ENCODE measurements around the gene FAM217A. TPM values are rescaled to one million over a fixed set of nuclear protein-coding genes. Genes with fewer than 3 reads are reported as not detected.

FAM217A gene
- total and polyA plus RNA-seq, 7 donors: 0.03 TPM; not detected in 6

DNA sequence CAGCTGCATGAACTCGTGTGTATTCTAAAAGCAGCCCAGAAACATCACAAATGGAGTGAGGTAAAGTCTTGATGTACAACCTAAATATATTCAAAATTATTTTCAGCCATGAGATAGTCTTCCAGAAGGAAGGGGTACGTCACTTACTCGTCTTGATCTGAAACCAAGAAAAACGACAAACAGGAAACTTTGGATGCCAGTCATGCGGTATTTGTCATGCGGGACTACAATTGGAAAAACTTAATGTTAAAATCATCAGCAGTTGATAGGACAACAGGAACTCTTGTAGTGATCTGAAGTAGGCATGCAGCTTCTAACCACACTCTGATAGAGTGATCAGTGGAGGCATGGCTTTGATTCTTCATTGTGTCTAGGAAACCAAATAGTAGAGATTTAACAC lies 29.7 kb downstream of the FAM217A start:
- peaks cover 18 to 97% (median 54%) of the 10 kb centered on the region in 4 donors for H3K36me3 ChIP-seq

DNA sequence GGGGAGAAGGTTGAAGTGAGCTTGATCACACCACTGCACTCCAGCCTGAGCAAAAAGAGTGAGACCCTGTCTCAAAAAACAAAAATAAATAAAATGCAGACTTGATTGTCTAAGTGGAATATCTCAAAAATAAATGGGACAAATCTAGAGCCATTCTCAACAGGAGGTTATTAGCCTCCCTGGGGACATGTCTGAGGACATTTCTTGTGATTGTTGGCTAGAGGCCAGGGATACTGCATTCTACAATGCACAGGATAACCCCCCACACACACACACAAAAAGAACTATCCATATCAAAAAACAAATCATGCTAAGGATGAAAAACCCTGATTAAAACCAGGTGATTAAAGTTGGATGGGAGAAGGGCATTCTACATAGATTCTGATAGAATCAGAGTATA lies 37.5 kb downstream of the FAM217A start:
- intact Hi-C loops (cut with DNase I): no loop called here
- TF ChIP-seq, protein P1, sequence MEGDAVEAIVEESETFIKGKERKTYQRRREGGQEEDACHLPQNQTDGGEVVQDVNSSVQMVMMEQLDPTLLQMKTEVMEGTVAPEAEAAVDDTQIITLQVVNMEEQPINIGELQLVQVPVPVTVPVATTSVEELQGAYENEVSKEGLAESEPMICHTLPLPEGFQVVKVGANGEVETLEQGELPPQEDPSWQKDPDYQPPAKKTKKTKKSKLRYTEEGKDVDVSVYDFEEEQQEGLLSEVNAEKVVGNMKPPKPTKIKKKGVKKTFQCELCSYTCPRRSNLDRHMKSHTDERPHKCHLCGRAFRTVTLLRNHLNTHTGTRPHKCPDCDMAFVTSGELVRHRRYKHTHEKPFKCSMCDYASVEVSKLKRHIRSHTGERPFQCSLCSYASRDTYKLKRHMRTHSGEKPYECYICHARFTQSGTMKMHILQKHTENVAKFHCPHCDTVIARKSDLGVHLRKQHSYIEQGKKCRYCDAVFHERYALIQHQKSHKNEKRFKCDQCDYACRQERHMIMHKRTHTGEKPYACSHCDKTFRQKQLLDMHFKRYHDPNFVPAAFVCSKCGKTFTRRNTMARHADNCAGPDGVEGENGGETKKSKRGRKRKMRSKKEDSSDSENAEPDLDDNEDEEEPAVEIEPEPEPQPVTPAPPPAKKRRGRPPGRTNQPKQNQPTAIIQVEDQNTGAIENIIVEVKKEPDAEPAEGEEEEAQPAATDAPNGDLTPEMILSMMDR (IDR thresholded peaks at IDR 0.05): no peak
- TF ChIP-seq EP300 (IDR thresholded peaks at IDR 0.05): no peak
- TF ChIP-seq POLR2AphosphoS5 (IDR thresholded peaks at IDR 0.05): no peak
- TF ChIP-seq POLR2A (IDR thresholded peaks at IDR 0.05): no peak
- H3K4me3 ChIP-seq: no peak overlapping the region
- no peak for DNase-seq
- peaks cover 19 to 96% (median 37%) of the 10 kb centered on the region in 4 donors for H3K36me3 ChIP-seq
- H3K9me3 ChIP-seq: no peaks in the 10 kb centered on the region
- H3K4me1 ChIP-seq: peaks cover 0 to 3% (median under 1%) of the 10 kb centered on the region in 4 donors
- no peak overlapping the region for H3K27ac ChIP-seq
- H3K27me3 ChIP-seq: no peaks in the 10 kb centered on the region

More for the DNA sequence above, 29.7 kb downstream of the FAM217A start:
- TF ChIP-seq POLR2AphosphoS5 (IDR thresholded peaks at IDR 0.05): no peak
- TF ChIP-seq EP300 (IDR thresholded peaks at IDR 0.05): no peak
- no peak for TF ChIP-seq POLR2A (IDR thresholded peaks at IDR 0.05)
- TF ChIP-seq, protein P1 (IDR thresholded peaks at IDR 0.05): no peak
- no peaks in the 10 kb centered on the region for H3K9me3 ChIP-seq
- WGBS, 2 donors: 93 to 95% methylated on average over 6 of the region's 6 CpGs
- H3K4me3 ChIP-seq: no peak overlapping the region
- intact Hi-C loops (cut with DNase I): no loop called here
- H3K27ac ChIP-seq: no peak overlapping the region
- no peak for DNase-seq
- H3K4me1 ChIP-seq: no peaks in the 10 kb centered on the region
- H3K27me3 ChIP-seq: no peaks in the 10 kb centered on the region

DNA sequence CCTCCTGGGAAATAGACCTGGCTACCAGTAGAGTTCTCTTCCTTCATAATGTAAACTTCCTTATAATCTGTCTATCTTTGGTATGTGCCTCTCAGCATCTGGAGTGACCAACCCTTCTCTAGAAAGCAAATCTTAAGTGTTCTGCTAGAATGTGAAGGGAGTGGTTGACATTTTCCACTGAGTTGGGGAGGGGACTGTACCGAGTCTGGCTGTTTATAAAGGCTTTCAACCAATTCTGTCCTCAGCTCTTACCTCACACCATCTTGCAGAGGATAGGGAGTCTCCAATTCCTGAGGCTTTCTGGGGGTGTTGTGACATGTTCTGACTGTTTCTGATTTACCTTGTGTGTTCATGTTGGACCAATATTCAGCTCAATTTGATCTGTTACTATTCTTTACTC lies 39.6 kb downstream of the FAM217A start:
- no peaks in the 10 kb centered on the region for H3K9me3 ChIP-seq
- no peak overlapping the region for H3K4me3 ChIP-seq
- H3K36me3 ChIP-seq: peaks cover 19 to 80% (median 37%) of the 10 kb centered on the region in 4 donors
- DNase-seq: no peak
- H3K27ac ChIP-seq: no peak overlapping the region
- H3K4me1 ChIP-seq: peaks cover 0 to 13% (median 4%) of the 10 kb centered on the region in 4 donors
- 64 to 74% methylated on average over 1 of the region's 1 CpG for whole genome bisulfite sequencing, 2 donors
- intact Hi-C loops (cut with DNase I): no loop called here
- no peak for TF ChIP-seq EP300 (IDR thresholded peaks at IDR 0.05)
- TF ChIP-seq POLR2AphosphoS5 (IDR thresholded peaks at IDR 0.05): no peak
- no peaks in the 10 kb centered on the region for H3K27me3 ChIP-seq

DNA sequence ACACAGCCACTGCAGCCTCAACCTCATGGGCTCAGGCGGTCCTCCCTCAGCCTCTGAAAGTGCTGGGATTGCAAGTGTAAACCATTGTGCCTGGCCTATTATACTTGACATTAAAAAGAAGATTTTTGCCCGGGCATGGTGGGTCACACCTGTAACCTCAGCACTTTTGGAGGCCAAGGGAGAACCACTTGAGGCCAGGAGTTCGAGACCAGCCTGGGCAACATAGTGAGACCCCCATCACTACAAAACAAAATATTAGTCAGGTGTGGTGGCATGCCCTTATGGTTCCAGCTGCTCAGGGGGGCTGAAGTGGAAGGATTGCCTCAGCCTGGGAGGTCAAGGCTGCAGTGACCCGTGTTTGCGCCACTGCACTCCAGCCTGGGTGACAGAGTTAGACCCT lies 42.4 kb downstream of the FAM217A start:
- Histone ChIP-seq H3K27ac (no peak overlapping the region), H3K4me3 (no peak overlapping the region), H3K36me3 (peaks cover 12 to 55% (median 27%) of the 10 kb centered on the region in 4 donors), H3K4me1 (peaks cover 0 to 32% (median 21%) of the 10 kb centered on the region in 4 donors), H3K9me3 (no peaks in the 10 kb centered on the region), H3K27me3 (no peaks in the 10 kb centered on the region)
- intact Hi-C loops (cut with DNase I): no loop called here
- no peak for DNase-seq
- TF ChIP-seq, protein P1 (IDR thresholded peaks at IDR 0.05): no peak
- TF ChIP-seq POLR2A (IDR thresholded peaks at IDR 0.05) (no peak), POLR2AphosphoS5 (IDR thresholded peaks at IDR 0.05) (no peak), EP300 (IDR thresholded peaks at IDR 0.05) (no peak)
- WGBS, 2 donors: 93 to 96% methylated on average over 5 of the region's 5 CpGs

DNA sequence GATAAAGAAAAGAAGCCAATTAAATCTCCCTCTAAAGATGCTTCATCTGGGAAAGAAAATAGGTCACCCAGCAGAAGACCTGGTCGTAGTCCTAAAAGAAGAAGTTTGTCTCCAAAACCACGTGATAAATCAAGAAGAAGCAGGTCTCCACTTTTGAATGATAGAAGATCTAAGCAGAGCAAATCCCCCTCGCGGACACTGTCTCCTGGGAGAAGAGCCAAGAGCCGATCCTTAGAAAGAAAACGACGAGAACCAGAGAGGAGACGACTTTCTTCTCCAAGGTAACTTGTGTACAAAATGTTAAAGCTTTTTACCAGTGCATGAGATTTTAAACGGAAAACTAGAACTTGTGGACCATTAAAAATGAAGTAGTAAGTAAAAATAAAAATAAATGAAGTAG lies 46.5 kb downstream of the FAM217A start:
- WGBS, 2 donors: 78% methylated on average over 9 of the region's 9 CpGs
- no peak for TF ChIP-seq POLR2A (IDR thresholded peaks at IDR 0.05)
- TF ChIP-seq, protein P1 (IDR thresholded peaks at IDR 0.05): no peak
- TF ChIP-seq POLR2AphosphoS5 (IDR thresholded peaks at IDR 0.05): no peak
- TF ChIP-seq EP300 (IDR thresholded peaks at IDR 0.05): no peak
- H3K36me3 ChIP-seq: peaks cover 0 to 17% (median 0%) of the 10 kb centered on the region in 4 donors
- peaks cover 0 to 41% (median 32%) of the 10 kb centered on the region in 4 donors for H3K4me1 ChIP-seq
- no peak overlapping the region for H3K27ac ChIP-seq
- H3K27me3 ChIP-seq: no peaks in the 10 kb centered on the region
- no peaks in the 10 kb centered on the region for H3K9me3 ChIP-seq
- no peak overlapping the region for H3K4me3 ChIP-seq
- DNase-seq: no peak
- intact Hi-C loops (cut with DNase I): no loop called here

All from sigmoid colon (tissue), 7 donors.